Ectodermal cell (in vitro differentiated cells): ENCODE data around the gene ATP6AP1.

ENCODE experiments used
- H3K27ac ChIP-seq: 2 replicates; pipeline ENCODE4 v1.7.0; 2013; ENCODE audit warnings: mild to moderate bottlenecking, low read depth, low read length; ENCODE audit not compliant: insufficient read depth, poor library complexity, severe bottlenecking
- H3K27me3 ChIP-seq: 2 replicates; pipeline ENCODE4 v1.7.0; 2013; ENCODE audit warnings: mild to moderate bottlenecking, low read length; ENCODE audit not compliant: insufficient read depth, control insufficient read depth, poor library complexity, severe bottlenecking
- H3K36me3 ChIP-seq: one replicate; pipeline ENCODE4 v1.7.0; 2013; ENCODE audit warnings: low read length; ENCODE audit not compliant: control insufficient read depth, insufficient read depth
- H3K4me1 ChIP-seq: one replicate; pipeline ENCODE4 v1.7.0; 2013; ENCODE audit warnings: low read length; ENCODE audit not compliant: control insufficient read depth, insufficient read depth
- H3K4me3 ChIP-seq: 2 replicates; pipeline ENCODE4 v1.7.0; 2013; ENCODE audit warnings: low read depth, low read length, control low read depth; ENCODE audit not compliant: insufficient read depth
- H3K9me3 ChIP-seq: 2 replicates; pipeline ENCODE4 v1.7.0; 2013; ENCODE audit warnings: mild to moderate bottlenecking, low read length, moderate library complexity; ENCODE audit not compliant: control insufficient read depth
- WGBS, 2 experiments: methylation state at CpG; one replicate each; pipeline ENCODE4 v1.1.7; 2013; ENCODE audit warnings: missing lambda C conversion rate in 2 of 2; 5-methylcytosine and 5-hydroxymethylcytosine counted together

The ATP6AP1 gene

GRCh38 chrX:154409222-154409871 is 19.1 kb upstream of the ATP6AP1 start, which contains the start of gene DNASE1L1:
TSS of gene DNASE1L1 (minus strand) at chrX:154409254. CDS start at chrX:154405568, 3,686 bp downstream.
- peaks cover 4% of the 10 kb centered on the region for H3K4me1 ChIP-seq
- H3K27ac ChIP-seq, result no peak within 1 kb of the TSS
- H3K27me3 ChIP-seq, result no peaks in the 10 kb centered on the region
- WGBS, 2 experiments, result 16 to 18% methylated on average over 26 of the region's 26 CpGs
- no peaks in the 10 kb centered on the region for H3K9me3 ChIP-seq
- peak within 1 kb of the TSS; percentile 13 for H3K4me3 ChIP-seq
- H3K36me3 ChIP-seq, result no peaks in the 10 kb centered on the region

GRCh38 chrX:154411981-154412340 is 16.5 kb upstream of the ATP6AP1 start:
- no peaks in the 10 kb centered on the region for H3K27me3 ChIP-seq
- H3K36me3 ChIP-seq, result no peaks in the 10 kb centered on the region
- WGBS, 2 experiments, result 3 to 5% methylated on average over 29 of the region's 29 CpGs
- H3K9me3 ChIP-seq, result no peaks in the 10 kb centered on the region
- peak overlapping the region; percentile 58 for H3K4me3 ChIP-seq
- no peak overlapping the region for H3K27ac ChIP-seq
- peaks cover 4% of the 10 kb centered on the region for H3K4me1 ChIP-seq

- no peaks in the 10 kb centered on the region for H3K9me3 ChIP-seq
- no peak overlapping the region for H3K27ac ChIP-seq
- H3K36me3 ChIP-seq, result no peaks in the 10 kb centered on the region
- peaks cover 4% of the 10 kb centered on the region for H3K4me1 ChIP-seq
- peak overlapping the region; percentile 58 for H3K4me3 ChIP-seq
- 69 to 71% methylated on average over 4 of the region's 4 CpGs for WGBS, 2 experiments
- no peaks in the 10 kb centered on the region for H3K27me3 ChIP-seq
Observed at GRCh38 chrX:154412468-154412867, 16.0 kb upstream of the ATP6AP1 start.

GRCh38 chrX:154413142-154413541 is 15.3 kb upstream of the ATP6AP1 start:
- H3K27ac ChIP-seq, result no peak overlapping the region
- H3K4me1 ChIP-seq, result peaks cover 4% of the 10 kb centered on the region
- no peaks in the 10 kb centered on the region for H3K36me3 ChIP-seq
- H3K9me3 ChIP-seq, result no peaks in the 10 kb centered on the region
- WGBS, 2 experiments, result 90 to 95% methylated on average over 8 of the region's 8 CpGs
- H3K27me3 ChIP-seq, result no peaks in the 10 kb centered on the region
- no peak overlapping the region for H3K4me3 ChIP-seq

GRCh38 chrX:154417157-154417556 is 11.3 kb upstream of the ATP6AP1 start:
- no peak overlapping the region for H3K4me3 ChIP-seq
- WGBS, 2 experiments, result 90 to 91% methylated on average over 7 of the region's 7 CpGs
- peaks cover 4% of the 10 kb centered on the region for H3K4me1 ChIP-seq
- H3K27me3 ChIP-seq, result no peaks in the 10 kb centered on the region
- no peaks in the 10 kb centered on the region for H3K36me3 ChIP-seq
- H3K27ac ChIP-seq, result no peak overlapping the region
- H3K9me3 ChIP-seq, result no peaks in the 10 kb centered on the region

GRCh38 chrX:154419189-154419588 is 9.3 kb upstream of the ATP6AP1 start:
- Histone ChIP-seq H3K36me3 (no peaks in the 10 kb centered on the region), H3K27me3 (no peaks in the 10 kb centered on the region), H3K27ac (no peak overlapping the region), H3K4me1 (no peaks in the 10 kb centered on the region), H3K9me3 (no peaks in the 10 kb centered on the region), H3K4me3 (no peak overlapping the region)
- WGBS, 2 experiments, result 93 to 95% methylated on average over 8 of the region's 8 CpGs

- Histone ChIP-seq H3K36me3 (no peaks in the 10 kb centered on the region), H3K27me3 (no peaks in the 10 kb centered on the region), H3K4me1 (no peaks in the 10 kb centered on the region), H3K9me3 (no peaks in the 10 kb centered on the region), H3K4me3 (no peak overlapping the region), H3K27ac (no peak overlapping the region)
- WGBS, 2 experiments, result 94 to 95% methylated on average over 19 of the region's 19 CpGs
Observed at GRCh38 chrX:154419688-154420401, 8.6 kb upstream of the ATP6AP1 start.

GRCh38 chrX:154420402-154420756 is 8.1 kb upstream of the ATP6AP1 start:
- 96% methylated on average over 10 of the region's 10 CpGs for WGBS, 2 experiments
- H3K27me3 ChIP-seq, result no peaks in the 10 kb centered on the region
- no peaks in the 10 kb centered on the region for H3K36me3 ChIP-seq
- H3K4me3 ChIP-seq, result no peak overlapping the region
- no peaks in the 10 kb centered on the region for H3K4me1 ChIP-seq
- H3K9me3 ChIP-seq, result no peaks in the 10 kb centered on the region
- no peak overlapping the region for H3K27ac ChIP-seq

GRCh38 chrX:154426916-154427770 is 1.3 kb upstream of the ATP6AP1 start:
- Histone ChIP-seq H3K4me3 (no peak overlapping the region), H3K27ac (no peak overlapping the region), H3K36me3 (no peaks in the 10 kb centered on the region), H3K9me3 (no peaks in the 10 kb centered on the region), H3K4me1 (no peaks in the 10 kb centered on the region), H3K27me3 (no peaks in the 10 kb centered on the region)
- 91 to 97% methylated on average over 12 to 13 of the region's 13 CpGs for WGBS, 2 experiments

- WGBS, 2 experiments, result 90 to 92% methylated on average over 2 of the region's 2 CpGs
- Histone ChIP-seq H3K27ac (no peak overlapping the region), H3K36me3 (no peaks in the 10 kb centered on the region), H3K4me1 (no peaks in the 10 kb centered on the region), H3K9me3 (no peaks in the 10 kb centered on the region), H3K27me3 (no peaks in the 10 kb centered on the region), H3K4me3 (no peak overlapping the region)
Observed at GRCh38 chrX:154429711-154430110, 1.2 kb downstream of the ATP6AP1 start.
